ENCODE data around the gene ELOVL7. TPM values are rescaled to one million over a fixed set of nuclear protein-coding genes. Genes with fewer than 3 reads are reported as not detected.
"Not testable (repeated sequence)": the region's sequence is repeated elsewhere in the genome, so short reads cannot be mapped to it uniquely, and the experiment has no call there.

ELOVL7 gene
- total and polyA plus RNA-seq, 2 donors (not counting 3 experiments of a cell fraction or from before 2014, with no cell fraction given): 0.01 to 0.09 TPM

- Histone ChIP-seq H3K9me3 (replicated peaks; ENCODE audit: control insufficient read depth, insufficient read depth, low read length) (no peaks in the 10 kb centered on the region), H3K4me2 (ENCODE audit: insufficient read depth, low read length) (no peak overlapping the region), H3K27me3 (ENCODE audit: control insufficient read depth in 2 of 2, insufficient read depth in 2 of 2, low read length in 2 of 2) (peaks cover 0 to 2% of the 10 kb centered on the region in 2 experiments), H3K4me3 (replicated peaks in 1 of 3; ENCODE audit: insufficient read depth in 1 of 3, low read depth in 1 of 3, low read length in 3 of 3) (no peak overlapping the region), H3K9ac (replicated peaks; ENCODE audit: extremely low read depth, insufficient read depth, low read length) (no peak overlapping the region), H3K9me1 (replicated peaks; ENCODE audit: control insufficient read depth, extremely low read depth, insufficient read depth, low read length) (no peaks in the 10 kb centered on the region), H3K27ac (ENCODE audit: insufficient read depth, low read depth, low read length) (no peak overlapping the region), H3K36me3 (ENCODE audit: control insufficient read depth in 2 of 2, extremely low read depth in 1 of 2, insufficient read depth in 2 of 2, low read length in 2 of 2) (no peaks in the 10 kb centered on the region), H2AFZ (ENCODE audit: low read depth, low read length) (no peak overlapping the region), H3K79me2 (ENCODE audit: control insufficient read depth, insufficient read depth, low read length) (no peaks in the 10 kb centered on the region), H3K4me1 (ENCODE audit: control insufficient read depth, extremely low read depth, insufficient read depth, low read length) (no peaks in the 10 kb centered on the region), H4K20me1 (replicated peaks; ENCODE audit: control insufficient read depth, extremely low read depth, insufficient read depth, low read length) (no peaks in the 10 kb centered on the region)
- dilution Hi-C loops (cut with MboI; ENCODE audit: extremely low pct_ligation_motif_present, low sequenced_read_pairs): no loop called here
- intact Hi-C loops (cut with micrococcal nuclease): no loop called here
- POLR2A ChIA-PET: no interaction called here
- no peak for FAIRE-seq
- BruUV-seq (replicated peaks): no TSS peak
- TF ChIP-seq CTCF (IDR thresholded peaks at IDR 0.05; ENCODE audit: extremely low read depth in 1 of 2, insufficient read depth in 1 of 2, low read depth in 1 of 2, low read length in 2 of 2) (no peak), EZH2 (IDR thresholded peaks at IDR 0.05; ENCODE audit: borderline replicate concordance, low read depth, low read length, severe bottlenecking) (no peak), MAX (IDR thresholded peaks at IDR 0.05; ENCODE audit: insufficient read depth, insufficient read length) (no peak), POLR2A (IDR thresholded peaks at IDR 0.05; ENCODE audit: low read depth, low read length) (no peak), MYC (IDR thresholded peaks at IDR 0.05; ENCODE audit: low read depth, low read length) (no peak), POLR2AphosphoS5 (IDR thresholded peaks at IDR 0.05; ENCODE audit: insufficient read depth, low read depth, low read length) (no peak), GATA2 (IDR thresholded peaks at IDR 0.05; ENCODE audit: insufficient read depth, insufficient read length, low read depth, low read length) (no peak), JUN (IDR thresholded peaks at IDR 0.05; ENCODE audit: borderline replicate concordance, insufficient read depth, insufficient read length, low read depth) (no peak), FOS (IDR thresholded peaks at IDR 0.05; ENCODE audit: borderline replicate concordance, insufficient read depth, low read length) (no peak)
- CTCF ChIA-PET: no interaction called here
- DNase-seq (ENCODE audit: low read depth, low spot score): no peak
Measured at GRCh38 chr5:60820593-60821487, 23.2 kb downstream of the ELOVL7 start.

GRCh38 chr5:60816138-60816537 lies 27.9 kb downstream of the ELOVL7 start:
- H3K79me2 ChIP-seq (ENCODE audit: control insufficient read depth, insufficient read depth, low read length); H3K4me3 ChIP-seq (replicated peaks in 1 of 3; ENCODE audit: insufficient read depth in 1 of 3, low read depth in 1 of 3, low read length in 3 of 3); H3K4me1 ChIP-seq (ENCODE audit: control insufficient read depth, extremely low read depth, insufficient read depth, low read length); DNase-seq (ENCODE audit: low read depth, low spot score); H3K9me3 ChIP-seq (replicated peaks; ENCODE audit: control insufficient read depth, insufficient read depth, low read length); H2AFZ ChIP-seq (ENCODE audit: low read depth, low read length); H3K4me2 ChIP-seq (ENCODE audit: insufficient read depth, low read length); H3K27ac ChIP-seq (ENCODE audit: insufficient read depth, low read depth, low read length); dilution Hi-C loops (cut with MboI; ENCODE audit: extremely low pct_ligation_motif_present, low sequenced_read_pairs); FAIRE-seq; H3K27me3 ChIP-seq (ENCODE audit: control insufficient read depth in 2 of 2, insufficient read depth in 2 of 2, low read length in 2 of 2); H3K36me3 ChIP-seq (ENCODE audit: control insufficient read depth in 2 of 2, extremely low read depth in 1 of 2, insufficient read depth in 2 of 2, low read length in 2 of 2); BruUV-seq (replicated peaks); H4K20me1 ChIP-seq (replicated peaks; ENCODE audit: control insufficient read depth, extremely low read depth, insufficient read depth, low read length); POLR2A ChIA-PET; intact Hi-C loops (cut with micrococcal nuclease); H3K9ac ChIP-seq (replicated peaks; ENCODE audit: extremely low read depth, insufficient read depth, low read length); H3K9me1 ChIP-seq (replicated peaks; ENCODE audit: control insufficient read depth, extremely low read depth, insufficient read depth, low read length): not testable (repeated sequence)
- CTCF ChIA-PET: interaction anchor here (0.8 kb wide), 1 partner anchor 29 kb away, joined by 5 read pairs; no protein-coding TSS in a partner anchor
